Uterine smooth muscle cell (primary cell): Measurements from ENCODE around the gene SLAIN2. TPM values are rescaled to one million over a fixed set of nuclear protein-coding genes. Genes with fewer than 3 reads are reported as not detected.

ENCODE experiments used
- total RNA-seq: library from RNA; depleted of rRNA; stranded (reverse); fragments of >200 nt; gene quantifications from 2 replicates; pipeline ENCODE4 v1.2.3, GENCODE V29; 2014

Gene SLAIN2
- total RNA-seq, result 27.1 and 43.1 TPM in 2 replicates

GRCh38 chr4:48340965-48341775 is at the start of gene SLAIN2:
Gene SLAIN2, plus strand, starts transcription at chr4:48341529. Its CDS starts 211 bp downstream, at chr4:48341740.

Other genes with a start within 250 kb of the SLAIN2 start
- not detected in 2 replicates for gene TXK, start 207.3 kb upstream of the SLAIN2 start, total RNA-seq
- gene TEC, start 71.7 kb upstream of the SLAIN2 start, total RNA-seq, result 1.3 and 1.4 TPM in 2 replicates
- 0.25 and 0.77 TPM in 2 replicates for gene SLC10A4, start 141.8 kb downstream of the SLAIN2 start, total RNA-seq
- under 0.01 and 0.11 TPM in 2 replicates for gene ZAR1, start 148.7 kb downstream of the SLAIN2 start, total RNA-seq